HG03558 (cell line): Measurements from ENCODE around the gene NOXRED1.
A peak's percentile ranks its signal among the peaks of the same experiment; 100 is the strongest.
"Not testable (repeated sequence)": the region's sequence is repeated elsewhere in the genome, so short reads cannot be mapped to it uniquely, and the experiment has no call there.

Experiments used
- ATAC-seq: cut with Tn5 transposase; IDR thresholded peaks from one replicate; pipeline ENCODE4 v1.9.1; 2021; ENCODE audit warnings: moderate number of reproducible peaks; ENCODE audit not compliant: unreplicated experiment; ENCODE audit errors: extremely low read depth

Gene NOXRED1

GRCh38 chr14:77415403-77416030 lies 7.8 kb downstream of the NOXRED1 start:
- not testable (repeated sequence) for ATAC-seq

- ATAC-seq, result no peak
These were observed 14.2 kb downstream of the NOXRED1 start for GRCh38 chr14:77409131-77409533.

DNA sequence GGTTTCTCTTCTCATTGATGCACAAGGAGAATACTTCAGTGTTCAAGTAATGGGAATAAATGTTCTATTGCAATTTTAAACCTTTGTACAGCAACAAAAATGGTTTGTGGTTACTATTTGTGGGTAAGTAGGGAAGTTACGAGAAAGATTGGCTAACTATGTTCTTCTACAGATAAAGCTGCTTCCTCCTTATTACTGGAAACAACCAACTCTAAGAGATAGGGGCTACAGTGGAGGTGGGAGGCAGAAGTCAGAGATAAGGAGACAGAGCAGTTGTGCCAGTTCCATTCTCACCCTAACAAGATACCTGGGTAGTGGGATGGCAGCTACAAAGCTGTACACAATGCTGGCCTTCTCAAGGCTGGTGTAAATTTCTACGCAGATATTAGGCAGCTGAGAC lies 16.2 kb downstream of the NOXRED1 start:
- ATAC-seq, result no peak

GRCh38 chr14:77406718-77407117 lies 16.6 kb downstream of the NOXRED1 start:
- no peak for ATAC-seq

DNA sequence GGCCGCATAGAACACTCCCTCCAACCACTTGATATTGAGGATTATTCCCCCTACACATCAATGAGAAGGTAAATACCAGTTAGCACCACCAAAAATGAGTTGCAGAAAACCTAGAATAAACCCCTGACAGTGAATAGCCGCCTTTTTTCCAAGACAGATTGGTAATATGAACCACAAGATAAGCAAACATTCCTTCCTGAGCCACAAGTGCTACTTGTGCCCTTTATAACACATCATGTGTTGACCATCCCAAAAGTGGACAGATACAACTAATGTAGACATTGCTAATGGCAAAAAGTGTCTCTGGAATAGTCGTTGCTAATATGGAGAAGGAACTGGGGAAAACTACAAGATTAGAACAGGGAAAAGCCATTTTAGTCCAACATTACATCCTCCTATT lies 17.2 kb downstream of the NOXRED1 start:
- ATAC-seq, result no peak

GRCh38 chr14:77403768-77404167 lies 19.6 kb downstream of the NOXRED1 start:
- no peak for ATAC-seq

DNA sequence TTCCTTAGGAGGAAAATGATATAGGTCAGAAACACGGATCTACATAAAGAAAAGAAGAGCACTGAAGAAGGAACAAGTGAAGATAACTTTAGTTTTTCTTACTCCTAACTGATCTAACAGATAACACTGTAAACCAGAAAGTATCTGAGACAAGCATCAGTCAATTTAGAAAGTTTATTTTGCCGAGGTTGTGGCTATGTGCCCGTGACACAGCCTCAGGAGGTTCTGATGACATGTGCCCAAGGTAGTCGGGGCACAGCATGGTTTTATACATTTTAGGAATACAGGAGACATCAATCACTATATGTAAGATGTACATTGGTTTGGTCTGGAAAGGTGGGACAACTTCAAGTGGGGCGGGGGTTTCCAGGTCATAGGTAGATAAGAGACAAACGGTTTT lies 23.1 kb downstream of the NOXRED1 start:
- ATAC-seq, result no peak

GRCh38 chr14:77390188-77390587 lies 33.1 kb downstream of the NOXRED1 start:
- ATAC-seq, result no peak

GRCh38 chr14:77378701-77379100 lies 44.6 kb downstream of the NOXRED1 start:
- ATAC-seq, result no peak

DNA sequence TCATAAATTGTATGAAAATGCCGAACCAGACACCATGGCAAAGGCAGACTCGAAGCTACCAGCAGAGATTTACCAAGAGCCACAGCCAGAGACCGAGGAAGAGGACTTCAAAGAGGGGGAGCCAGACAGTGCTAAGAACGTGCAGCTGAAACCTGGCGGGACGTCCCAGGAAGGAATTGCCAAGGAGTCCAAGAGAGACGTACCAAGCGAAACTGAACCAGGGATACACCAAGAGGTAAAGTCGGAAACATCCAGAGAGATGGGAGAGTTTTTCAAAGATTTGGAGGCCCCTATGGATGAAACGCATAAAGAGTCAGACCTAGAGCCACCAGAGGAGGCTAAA lies 45.9 kb downstream of the NOXRED1 start:
- no peak for ATAC-seq

DNA sequence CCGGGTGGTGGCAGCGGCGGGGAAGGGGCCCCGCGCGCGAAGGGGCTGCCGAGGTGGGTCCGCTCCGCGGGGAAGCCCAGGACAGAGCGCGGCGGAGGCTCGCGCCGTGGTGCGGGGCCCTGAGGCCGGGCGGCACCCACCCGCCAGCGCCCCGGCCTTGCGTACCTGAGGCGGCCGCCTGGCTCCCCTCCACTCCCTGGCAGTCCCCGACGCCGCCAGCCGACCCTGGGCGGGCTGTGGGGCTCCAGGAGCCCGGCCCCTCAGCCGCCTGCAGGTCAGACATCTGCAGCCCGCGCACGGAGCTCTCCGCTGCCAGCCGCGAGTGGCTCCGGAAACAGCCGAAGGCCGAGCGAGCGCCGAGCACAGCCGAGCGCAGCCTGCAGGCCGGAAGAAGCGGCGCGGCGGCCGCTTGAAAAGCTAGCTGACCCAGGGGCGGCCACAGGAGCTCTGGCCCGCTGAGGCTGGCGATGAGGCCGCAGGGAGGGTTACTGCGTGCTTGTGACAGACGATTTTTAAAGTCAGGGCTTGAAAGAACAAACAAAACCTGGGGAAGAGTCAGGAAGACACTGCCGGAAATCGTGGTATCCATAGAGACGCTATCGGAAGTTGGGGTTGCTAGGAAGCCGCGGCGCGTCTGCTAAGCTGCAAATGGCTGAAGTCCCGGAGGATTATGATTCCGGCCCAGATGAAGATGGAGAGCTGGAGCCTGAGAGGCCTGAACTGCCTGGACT lies 46.4 kb downstream of the NOXRED1 start, which contains the start of the genes SAMD15 and TMED8:
TSS of gene SAMD15 (plus strand) at position 609 of the 731 bp plus-strand sequence. CDS start at position 649, 40 bp downstream.
TSS of gene TMED8 (minus strand) at position 324 of the 731 bp plus-strand sequence. CDS start at position 283, 41 bp downstream.
- peak; percentile 71 for ATAC-seq

DNA sequence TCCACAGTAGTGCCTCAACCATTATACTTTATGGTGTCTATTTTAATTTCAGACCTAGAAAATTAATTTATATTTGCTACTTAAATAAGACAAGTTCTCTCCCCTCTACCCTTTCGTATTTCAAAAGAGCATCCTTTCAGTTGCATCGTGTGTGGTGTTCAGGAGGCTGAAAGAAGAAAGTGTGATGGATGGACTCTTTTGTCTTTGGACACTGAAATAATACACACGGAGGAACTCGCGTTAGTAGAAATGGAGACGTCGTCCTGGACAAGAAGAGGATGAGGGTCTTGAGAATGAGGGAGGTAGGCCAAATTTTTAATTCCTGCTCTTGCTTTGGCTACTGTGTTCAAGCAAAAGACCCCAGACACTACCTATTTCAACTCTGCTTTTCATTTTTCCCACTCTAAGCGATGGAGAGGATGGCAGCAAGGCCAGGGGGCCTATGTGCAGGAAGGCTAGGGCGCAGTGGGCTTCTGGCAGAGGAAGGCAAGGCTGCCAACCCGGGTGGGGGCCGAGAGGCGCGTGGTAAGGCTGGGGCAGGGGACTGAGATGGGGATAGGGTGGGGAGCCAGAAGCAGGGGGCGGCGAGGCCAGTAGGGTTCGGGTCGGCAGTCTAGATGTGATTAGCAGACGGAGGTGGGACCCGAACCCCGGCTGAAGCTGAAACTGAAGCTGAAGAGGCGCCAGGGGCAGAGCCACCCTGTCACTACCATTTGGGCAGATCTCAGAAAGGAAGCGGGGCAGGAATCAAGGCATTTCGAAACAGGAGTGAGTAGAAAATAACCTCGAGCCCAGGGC lies 47.2 kb downstream of the NOXRED1 start:
- no peak for ATAC-seq

- ATAC-seq, result no peak
These were observed 48.0 kb downstream of the NOXRED1 start for GRCh38 chr14:77375164-77375950.

GRCh38 chr14:77372304-77372841 lies 51.0 kb downstream of the NOXRED1 start:
- ATAC-seq, result no peak

DNA sequence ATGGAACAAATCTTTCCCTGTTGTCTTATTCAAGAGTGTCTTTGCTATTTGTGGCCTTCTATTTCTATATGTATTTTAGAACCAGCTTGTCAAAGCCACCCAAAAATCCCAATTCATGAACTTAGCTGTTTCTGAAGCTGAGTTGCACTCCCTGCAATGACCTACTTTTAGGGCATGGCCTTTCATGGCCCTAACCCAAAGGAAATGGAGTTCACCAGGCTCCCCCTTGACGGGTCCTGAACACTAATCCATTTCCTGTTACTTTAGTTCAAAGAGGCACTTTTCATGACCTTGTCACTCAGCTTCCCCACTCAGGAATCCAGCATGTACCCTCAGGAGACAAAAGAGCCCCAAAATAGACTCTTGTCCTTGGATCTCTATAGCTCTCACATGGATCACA lies 54.0 kb downstream of the NOXRED1 start:
- no peak for ATAC-seq

- no peak for ATAC-seq
These were observed 59.2 kb downstream of the NOXRED1 start for GRCh38 chr14:77364146-77364545.

DNA sequence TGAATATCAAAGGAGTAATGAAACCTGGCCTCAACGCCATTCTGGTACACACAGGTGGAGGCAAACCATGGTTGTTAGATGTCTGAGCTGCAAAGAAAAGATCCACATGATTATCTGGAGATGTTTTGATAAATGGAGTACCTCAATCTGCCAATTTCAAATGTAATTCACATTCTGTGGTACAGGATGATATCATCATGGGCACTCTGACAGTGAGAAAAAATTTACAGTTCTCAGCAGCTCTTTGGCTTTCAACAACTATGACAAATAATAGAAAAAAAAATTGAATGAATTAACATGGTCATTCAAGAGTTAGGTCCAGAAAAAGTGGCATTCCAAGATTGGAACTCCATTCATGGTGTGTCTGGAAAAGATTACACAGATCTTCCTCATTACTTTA lies 63.7 kb downstream of the NOXRED1 start:
- no peak for ATAC-seq

- ATAC-seq, result no peak
These were observed 66.4 kb downstream of the NOXRED1 start for GRCh38 chr14:77356899-77357298.

- ATAC-seq, result no peak
These were observed 67.5 kb downstream of the NOXRED1 start for GRCh38 chr14:77355811-77356210.
